NB4 (cell line): ENCODE results near the gene TSPYL1.

ENCODE experiments used
- DNase-seq: peaks from one replicate; pipeline ENCODE4 v3.0.0; 2010; ENCODE audit warnings: low read depth
- H3K4me3 ChIP-seq: one replicate; pipeline ENCODE4 v1.5.1; 2011; ENCODE audit warnings: mild to moderate bottlenecking, low read depth, low read length, moderate library complexity
- CTCF ChIP-seq: IDR thresholded peaks from one replicate; pipeline ENCODE4 v1.5.1; 2012; ENCODE audit warnings: low read depth, low read length
- MAX ChIP-seq: IDR thresholded peaks from 2 replicates; pipeline ENCODE4 v1.6.1; 2011; ENCODE audit warnings: low read depth, low read length
- MYC ChIP-seq: IDR thresholded peaks from 2 replicates; pipeline ENCODE4 v1.6.1; 2011; ENCODE audit warnings: low read depth, low read length
- POLR2A ChIP-seq: IDR thresholded peaks from 2 replicates; pipeline ENCODE4 v1.6.1; 2011; ENCODE audit warnings: mild to moderate bottlenecking; ENCODE audit not compliant: insufficient read length; ENCODE audit errors: extremely low read depth

TSPYL1 gene

GRCh38 chr6:116313101-116313776 is 33.5 kb upstream of the TSPYL1 start:
- no peak overlapping the region for H3K4me3 ChIP-seq
- DNase-seq, result no peak
- no peak for TF ChIP-seq CTCF
- TF ChIP-seq MYC, result no peak
- TF ChIP-seq MAX, result no peak
- TF ChIP-seq POLR2A, result no peak

GRCh38 chr6:116309657-116310056 is 29.9 kb upstream of the TSPYL1 start:
- H3K4me3 ChIP-seq, result no peak overlapping the region
- no peak for DNase-seq
- no peak for TF ChIP-seq POLR2A

- no peak for DNase-seq
- H3K4me3 ChIP-seq, result no peak overlapping the region
- TF ChIP-seq CTCF (no peak), MAX (no peak), MYC (no peak), POLR2A (no peak)
These were observed 29.3 kb upstream of the TSPYL1 start for GRCh38 chr6:116309001-116309400.

- TF ChIP-seq MYC (no peak), POLR2A (no peak), CTCF (no peak), MAX (no peak)
- no peak for DNase-seq
- no peak overlapping the region for H3K4me3 ChIP-seq
These were observed 27.9 kb upstream of the TSPYL1 start for GRCh38 chr6:116307633-116308032.

- DNase-seq, result no peak
- H3K4me3 ChIP-seq, result no peak overlapping the region
- TF ChIP-seq CTCF (no peak), POLR2A (no peak), MYC (no peak), MAX (no peak)
These were observed 27.3 kb upstream of the TSPYL1 start for GRCh38 chr6:116307001-116307400.

GRCh38 chr6:116304538-116305097 is 24.9 kb upstream of the TSPYL1 start:
- DNase-seq, result no peak
- TF ChIP-seq MAX, result no peak
- no peak for TF ChIP-seq POLR2A
- TF ChIP-seq CTCF, result no peak
- no peak for TF ChIP-seq MYC
- H3K4me3 ChIP-seq, result no peak overlapping the region
